ENCODE data around the gene PLXNA1.

DNA sequence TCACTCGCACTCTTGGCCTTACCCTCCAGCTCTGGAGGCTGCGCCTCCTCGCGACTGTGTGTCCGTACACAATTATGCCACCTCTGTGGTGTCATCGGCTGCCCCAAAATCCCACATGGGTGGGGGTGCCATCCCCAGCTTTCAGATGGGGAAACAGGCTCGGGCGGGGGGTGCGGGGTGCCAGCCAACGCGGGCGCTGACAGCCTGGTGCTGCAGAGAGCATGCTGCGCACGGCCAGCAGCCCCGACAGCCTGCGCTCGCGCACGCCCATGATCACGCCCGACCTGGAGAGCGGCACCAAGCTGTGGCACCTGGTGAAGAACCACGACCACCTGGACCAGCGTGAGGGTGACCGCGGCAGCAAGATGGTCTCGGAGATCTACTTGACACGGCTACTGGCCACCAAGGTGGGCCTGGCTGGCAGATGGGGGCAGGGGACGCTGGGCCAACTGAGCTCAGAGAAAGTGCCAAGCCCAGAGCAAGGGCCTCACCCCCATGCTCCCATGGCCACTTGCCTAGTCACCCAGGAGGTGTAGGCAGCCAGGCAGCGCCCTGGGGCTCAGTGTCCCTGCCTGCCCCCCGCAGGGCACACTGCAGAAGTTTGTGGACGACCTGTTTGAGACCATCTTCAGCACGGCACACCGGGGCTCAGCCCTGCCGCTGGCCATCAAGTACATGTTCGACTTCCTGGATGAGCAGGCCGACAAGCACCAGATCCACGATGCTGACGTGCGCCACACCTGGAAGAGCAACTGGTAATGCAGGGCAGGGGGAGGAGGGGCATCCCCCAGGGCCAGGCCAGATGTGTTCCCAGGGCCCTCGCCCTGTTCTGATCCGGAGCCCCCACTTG is 47.0 kb downstream of the PLXNA1 start:
- TF ChIP-seq, protein P1, sequence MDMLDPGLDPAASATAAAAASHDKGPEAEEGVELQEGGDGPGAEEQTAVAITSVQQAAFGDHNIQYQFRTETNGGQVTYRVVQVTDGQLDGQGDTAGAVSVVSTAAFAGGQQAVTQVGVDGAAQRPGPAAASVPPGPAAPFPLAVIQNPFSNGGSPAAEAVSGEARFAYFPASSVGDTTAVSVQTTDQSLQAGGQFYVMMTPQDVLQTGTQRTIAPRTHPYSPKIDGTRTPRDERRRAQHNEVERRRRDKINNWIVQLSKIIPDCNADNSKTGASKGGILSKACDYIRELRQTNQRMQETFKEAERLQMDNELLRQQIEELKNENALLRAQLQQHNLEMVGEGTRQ (IDR thresholded peaks at IDR 0.05; ENCODE audit: low read length), result no peak
- TF ChIP-seq POLR2AphosphoS5 (IDR thresholded peaks at IDR 0.05; ENCODE audit: low read depth, low read length), result no peak
- TF ChIP-seq, protein P2, sequence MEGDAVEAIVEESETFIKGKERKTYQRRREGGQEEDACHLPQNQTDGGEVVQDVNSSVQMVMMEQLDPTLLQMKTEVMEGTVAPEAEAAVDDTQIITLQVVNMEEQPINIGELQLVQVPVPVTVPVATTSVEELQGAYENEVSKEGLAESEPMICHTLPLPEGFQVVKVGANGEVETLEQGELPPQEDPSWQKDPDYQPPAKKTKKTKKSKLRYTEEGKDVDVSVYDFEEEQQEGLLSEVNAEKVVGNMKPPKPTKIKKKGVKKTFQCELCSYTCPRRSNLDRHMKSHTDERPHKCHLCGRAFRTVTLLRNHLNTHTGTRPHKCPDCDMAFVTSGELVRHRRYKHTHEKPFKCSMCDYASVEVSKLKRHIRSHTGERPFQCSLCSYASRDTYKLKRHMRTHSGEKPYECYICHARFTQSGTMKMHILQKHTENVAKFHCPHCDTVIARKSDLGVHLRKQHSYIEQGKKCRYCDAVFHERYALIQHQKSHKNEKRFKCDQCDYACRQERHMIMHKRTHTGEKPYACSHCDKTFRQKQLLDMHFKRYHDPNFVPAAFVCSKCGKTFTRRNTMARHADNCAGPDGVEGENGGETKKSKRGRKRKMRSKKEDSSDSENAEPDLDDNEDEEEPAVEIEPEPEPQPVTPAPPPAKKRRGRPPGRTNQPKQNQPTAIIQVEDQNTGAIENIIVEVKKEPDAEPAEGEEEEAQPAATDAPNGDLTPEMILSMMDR (IDR thresholded peaks at IDR 0.05; ENCODE audit: control extremely low read depth in 1 of 3, insufficient read depth in 1 of 3, low read depth in 1 of 3, low read length in 3 of 3), result no peak
- no peak for TF ChIP-seq TCF12 (IDR thresholded peaks at IDR 0.05; ENCODE audit: low read depth, low read length)
- TF ChIP-seq NRF1 (IDR thresholded peaks at IDR 0.05; ENCODE audit: low read depth, low read length), result no peak
- TF ChIP-seq HDAC2 (IDR thresholded peaks at IDR 0.05; ENCODE audit: borderline replicate concordance in 1 of 2, low read depth in 2 of 2, low read length in 2 of 2), result no peak
- TF ChIP-seq PHF8 (conservative IDR thresholded peaks at IDR 0.05; ENCODE audit: low read depth, low read length), result no peak
- TF ChIP-seq EP300 (IDR thresholded peaks at IDR 0.05; ENCODE audit: borderline replicate concordance in 1 of 2, low read depth in 2 of 2, low read length in 2 of 2), result no peak
- no peak for TF ChIP-seq TAF1 (IDR thresholded peaks at IDR 0.05; ENCODE audit: low read depth, low read length)
- no peak for TF ChIP-seq JUN (IDR thresholded peaks at IDR 0.05; ENCODE audit: low read depth, low read length)

Measured in H1 (cell line).